ENCODE measurements around the gene TRIM41.

The TRIM41 gene

GRCh38 chr5:181259974-181260719, 37.1 kb downstream of the TRIM41 start:
- TF ChIP-seq REST (IDR thresholded peaks at IDR 0.05; ENCODE audit: insufficient read depth in 1 of 2, low read depth in 2 of 2, low read length in 2 of 2): no peak
- TF ChIP-seq FOXP2 (optimal IDR thresholded peaks at IDR 0.05; ENCODE audit: borderline replicate concordance, extremely low read depth, extremely low read length, insufficient read depth): no peak
- TF ChIP-seq SIN3A (IDR thresholded peaks at IDR 0.05; ENCODE audit: borderline replicate concordance, insufficient read depth, low read length): no peak
- TF ChIP-seq TAF1 (IDR thresholded peaks at IDR 0.05; ENCODE audit: borderline replicate concordance, insufficient read depth, low read length): no peak
- no peak for TF ChIP-seq POLR2AphosphoS5 (IDR thresholded peaks at IDR 0.05; ENCODE audit: low read depth, low read length)

- peak; percentile 96; the same call in 1 of the 2 replicates for TF ChIP-seq SIN3A (IDR thresholded peaks at IDR 0.05; ENCODE audit: borderline replicate concordance, insufficient read depth, low read length)
- peak; percentile 62 for TF ChIP-seq POLR2AphosphoS5 (IDR thresholded peaks at IDR 0.05; ENCODE audit: low read depth, low read length)
- peak; percentile 93 for TF ChIP-seq FOXP2 (optimal IDR thresholded peaks at IDR 0.05; ENCODE audit: borderline replicate concordance, extremely low read depth, extremely low read length, insufficient read depth)
- TF ChIP-seq TAF1 (IDR thresholded peaks at IDR 0.05; ENCODE audit: borderline replicate concordance, insufficient read depth, low read length): peak; percentile 95
- peak in 1 of 2 experiments; percentile 50; a peak in 2 of 4 replicates for TF ChIP-seq REST (IDR thresholded peaks at IDR 0.05; ENCODE audit: insufficient read depth in 1 of 2, low read depth in 2 of 2, low read length in 2 of 2)
These were observed 37.7 kb downstream of the TRIM41 start, which contains the start of gene TRIM52 for GRCh38 chr5:181260720-181261319. TSS of gene TRIM52 (minus strand) at chr5:181261143. CDS start at chr5:181260813, 330 bp downstream.

GRCh38 chr5:181261320-181262049, 38.4 kb downstream of the TRIM41 start:
- TF ChIP-seq POLR2AphosphoS5 (IDR thresholded peaks at IDR 0.05; ENCODE audit: low read depth, low read length) (peak; percentile 79), TAF1 (IDR thresholded peaks at IDR 0.05; ENCODE audit: borderline replicate concordance, insufficient read depth, low read length) (no peak)

GRCh38 chr5:181263633-181264032, 40.6 kb downstream of the TRIM41 start:
- TF ChIP-seq FOXP2 (optimal IDR thresholded peaks at IDR 0.05; ENCODE audit: borderline replicate concordance, extremely low read depth, extremely low read length, insufficient read depth) (no peak), SIN3A (IDR thresholded peaks at IDR 0.05; ENCODE audit: borderline replicate concordance, insufficient read depth, low read length) (no peak)

- TF ChIP-seq REST (IDR thresholded peaks at IDR 0.05; ENCODE audit: insufficient read depth in 1 of 2, low read depth in 2 of 2, low read length in 2 of 2) (no peak), SIN3A (IDR thresholded peaks at IDR 0.05; ENCODE audit: borderline replicate concordance, insufficient read depth, low read length) (no peak), TAF1 (IDR thresholded peaks at IDR 0.05; ENCODE audit: borderline replicate concordance, insufficient read depth, low read length) (no peak), FOXP2 (optimal IDR thresholded peaks at IDR 0.05; ENCODE audit: borderline replicate concordance, extremely low read depth, extremely low read length, insufficient read depth) (no peak), POLR2AphosphoS5 (IDR thresholded peaks at IDR 0.05; ENCODE audit: low read depth, low read length) (no peak)
These were observed 42.1 kb downstream of the TRIM41 start for GRCh38 chr5:181265092-181265671.
